ENCODE results near the gene NDUFS3.

GRCh38 chr11:47609675-47610074 is 30.8 kb downstream of the NDUFS3 start:
- TF ChIP-seq CTCF (IDR thresholded peaks at IDR 0.05) (no peak), ZFX (IDR thresholded peaks at IDR 0.05; ENCODE audit: borderline replicate concordance) (no peak)
